ENCODE results near the gene SLC39A8.

The SLC39A8 gene

DNA sequence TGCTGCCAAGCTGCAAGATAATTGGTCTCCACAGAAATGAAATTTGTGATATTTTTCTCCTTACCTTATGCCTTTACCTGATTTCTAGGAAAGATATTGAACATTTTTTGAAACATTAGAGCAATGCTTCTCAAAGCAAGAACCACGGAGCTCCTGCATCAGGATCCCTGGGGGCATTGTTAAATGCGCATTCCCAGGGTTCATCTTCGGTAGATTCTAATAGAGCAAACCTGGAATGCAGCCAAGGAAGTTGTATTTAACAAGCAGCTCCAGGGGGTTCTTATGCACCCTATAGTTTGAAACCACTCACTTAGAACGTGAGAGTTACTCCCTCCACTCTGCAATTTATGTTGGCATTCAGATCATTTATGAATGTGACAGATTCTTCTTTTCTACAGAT lies 126.2 kb downstream of the SLC39A8 start:
- no peak overlapping the region for H3K4me3 ChIP-seq (ENCODE audit: low read length)
- TF ChIP-seq, protein P1, sequence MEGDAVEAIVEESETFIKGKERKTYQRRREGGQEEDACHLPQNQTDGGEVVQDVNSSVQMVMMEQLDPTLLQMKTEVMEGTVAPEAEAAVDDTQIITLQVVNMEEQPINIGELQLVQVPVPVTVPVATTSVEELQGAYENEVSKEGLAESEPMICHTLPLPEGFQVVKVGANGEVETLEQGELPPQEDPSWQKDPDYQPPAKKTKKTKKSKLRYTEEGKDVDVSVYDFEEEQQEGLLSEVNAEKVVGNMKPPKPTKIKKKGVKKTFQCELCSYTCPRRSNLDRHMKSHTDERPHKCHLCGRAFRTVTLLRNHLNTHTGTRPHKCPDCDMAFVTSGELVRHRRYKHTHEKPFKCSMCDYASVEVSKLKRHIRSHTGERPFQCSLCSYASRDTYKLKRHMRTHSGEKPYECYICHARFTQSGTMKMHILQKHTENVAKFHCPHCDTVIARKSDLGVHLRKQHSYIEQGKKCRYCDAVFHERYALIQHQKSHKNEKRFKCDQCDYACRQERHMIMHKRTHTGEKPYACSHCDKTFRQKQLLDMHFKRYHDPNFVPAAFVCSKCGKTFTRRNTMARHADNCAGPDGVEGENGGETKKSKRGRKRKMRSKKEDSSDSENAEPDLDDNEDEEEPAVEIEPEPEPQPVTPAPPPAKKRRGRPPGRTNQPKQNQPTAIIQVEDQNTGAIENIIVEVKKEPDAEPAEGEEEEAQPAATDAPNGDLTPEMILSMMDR (conservative IDR thresholded peaks at IDR 0.05; ENCODE audit: low read depth, low read length) = no peak
- DNase-seq (ENCODE audit: low read depth) = no peak

DNA sequence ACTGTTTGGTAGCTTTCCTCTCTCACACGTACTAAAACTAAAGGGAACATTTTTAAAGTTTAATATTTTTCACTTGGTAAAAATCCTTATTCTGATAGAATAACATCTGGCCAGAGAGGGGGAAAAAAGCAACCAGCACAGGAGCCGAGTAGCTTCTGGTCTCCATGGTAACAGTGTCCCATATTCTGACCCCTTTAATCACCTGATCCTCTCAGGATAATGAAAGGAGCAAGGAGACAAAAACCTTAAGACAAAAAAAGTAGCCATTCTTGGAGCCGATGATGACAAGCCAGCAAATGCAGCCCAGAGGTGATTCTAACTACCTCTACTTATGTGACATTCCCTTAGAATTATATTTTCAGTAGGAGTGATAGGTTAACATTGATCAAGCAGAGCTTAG lies 126.6 kb downstream of the SLC39A8 start:
- H3K4me3 ChIP-seq (ENCODE audit: low read length) = no peak overlapping the region
- no peak for DNase-seq (ENCODE audit: low read depth)
- TF ChIP-seq, protein P1 (conservative IDR thresholded peaks at IDR 0.05; ENCODE audit: low read depth, low read length) = no peak

DNA sequence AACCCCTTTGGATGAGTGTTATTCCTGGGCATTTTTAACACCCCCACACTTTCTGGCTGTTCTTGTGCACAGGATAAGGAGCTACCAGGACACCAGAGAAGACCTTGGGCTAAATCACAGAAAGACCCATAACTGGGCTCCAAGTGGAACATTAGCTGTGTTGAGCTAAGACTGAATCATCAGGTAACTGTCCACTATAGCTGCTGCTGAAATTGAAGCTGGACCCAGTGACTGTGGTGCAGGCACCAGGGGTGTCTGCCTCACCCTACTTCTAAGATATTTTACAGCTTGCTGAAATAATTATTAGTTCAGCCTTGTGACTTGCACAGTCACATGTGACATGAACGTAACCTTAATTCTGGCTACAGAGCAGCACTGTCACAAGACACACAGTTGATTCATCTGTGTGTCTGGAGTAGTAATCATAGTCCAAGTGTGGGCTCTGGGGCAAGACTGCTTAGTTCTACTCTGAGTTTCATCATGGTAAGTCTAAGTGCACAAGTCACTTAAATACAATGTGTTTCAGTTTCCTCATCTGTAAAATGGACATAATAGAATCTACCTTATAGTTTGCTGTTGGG lies 127.4 kb downstream of the SLC39A8 start:
- TF ChIP-seq, protein P1 (conservative IDR thresholded peaks at IDR 0.05; ENCODE audit: low read depth, low read length) = no peak
- no peak for DNase-seq (ENCODE audit: low read depth)
- H3K4me3 ChIP-seq (ENCODE audit: low read length) = no peak overlapping the region

DNA sequence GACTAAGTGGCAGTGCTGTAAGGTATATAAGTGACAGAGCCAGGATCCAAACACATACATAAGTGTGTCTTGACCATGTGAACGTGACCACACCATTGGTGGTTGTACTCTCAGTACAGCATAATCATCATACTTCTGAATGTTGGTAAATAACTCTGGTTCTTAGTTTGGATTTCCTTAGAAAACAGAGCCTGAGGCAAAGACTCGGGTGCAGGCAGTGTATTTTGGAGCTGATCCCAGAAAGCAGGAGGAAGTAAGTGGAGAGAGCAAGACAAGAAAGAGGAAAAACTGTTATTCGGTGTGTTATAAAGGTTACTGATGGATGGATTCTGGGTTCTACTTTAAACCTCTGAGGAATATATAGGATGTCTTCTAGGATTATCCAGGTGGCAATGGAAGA lies 127.9 kb downstream of the SLC39A8 start:
- H3K4me3 ChIP-seq (ENCODE audit: low read length) = no peak overlapping the region
- no peak for DNase-seq (ENCODE audit: low read depth)
- TF ChIP-seq, protein P1 (conservative IDR thresholded peaks at IDR 0.05; ENCODE audit: low read depth, low read length) = no peak

DNA sequence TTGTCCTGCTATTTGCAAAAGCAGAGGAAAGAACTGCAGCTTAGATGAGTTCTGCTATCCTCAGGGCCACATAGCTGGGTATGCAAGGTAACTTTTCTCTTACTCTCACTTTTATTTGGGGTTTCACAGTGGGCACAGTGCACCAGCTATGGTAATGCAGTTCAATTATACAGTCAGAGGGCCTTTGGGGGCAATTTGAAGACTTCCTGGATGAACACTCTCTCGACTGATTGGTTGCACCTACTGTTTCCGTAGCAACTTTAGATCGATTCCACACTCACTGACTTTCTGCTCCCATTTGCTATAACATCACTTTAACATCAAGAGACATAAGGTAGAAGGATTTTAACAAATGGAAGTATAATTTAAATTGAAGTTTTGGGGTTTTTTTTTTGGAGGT lies 128.6 kb downstream of the SLC39A8 start:
- no peak overlapping the region for H3K4me3 ChIP-seq (ENCODE audit: low read length)
- TF ChIP-seq, protein P1 (conservative IDR thresholded peaks at IDR 0.05; ENCODE audit: low read depth, low read length) = no peak
- no peak for DNase-seq (ENCODE audit: low read depth)

DNA sequence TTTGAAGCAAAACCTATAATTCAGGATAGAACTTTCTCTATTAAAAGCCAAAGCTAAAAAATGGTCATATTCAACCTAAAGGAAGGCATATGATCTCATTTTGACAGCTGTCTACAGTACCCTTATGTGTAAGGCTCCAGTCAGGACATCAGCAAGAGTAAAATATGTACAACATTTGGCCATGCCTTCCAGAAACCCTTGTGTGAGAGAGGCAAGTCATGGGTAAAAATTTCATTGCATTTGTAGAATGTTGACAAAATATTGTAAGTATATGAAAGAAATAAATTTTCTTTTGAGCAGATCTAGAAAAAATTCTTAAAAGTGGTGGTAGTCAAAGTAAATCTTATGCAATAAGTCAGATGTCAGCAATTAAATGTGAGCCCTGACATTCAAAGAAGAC lies 132.3 kb downstream of the SLC39A8 start:
- TF ChIP-seq, protein P1 (conservative IDR thresholded peaks at IDR 0.05; ENCODE audit: low read depth, low read length) = no peak
- H3K4me3 ChIP-seq (ENCODE audit: low read length) = no peak overlapping the region

More for the DNA sequence above, 132.3 kb downstream of the SLC39A8 start:
- no peak for DNase-seq (ENCODE audit: low read depth)

Measured in retinal pigment epithelial cell (primary cell).